ENCODE measurements around the gene SNAP25.

Gene SNAP25

DNA sequence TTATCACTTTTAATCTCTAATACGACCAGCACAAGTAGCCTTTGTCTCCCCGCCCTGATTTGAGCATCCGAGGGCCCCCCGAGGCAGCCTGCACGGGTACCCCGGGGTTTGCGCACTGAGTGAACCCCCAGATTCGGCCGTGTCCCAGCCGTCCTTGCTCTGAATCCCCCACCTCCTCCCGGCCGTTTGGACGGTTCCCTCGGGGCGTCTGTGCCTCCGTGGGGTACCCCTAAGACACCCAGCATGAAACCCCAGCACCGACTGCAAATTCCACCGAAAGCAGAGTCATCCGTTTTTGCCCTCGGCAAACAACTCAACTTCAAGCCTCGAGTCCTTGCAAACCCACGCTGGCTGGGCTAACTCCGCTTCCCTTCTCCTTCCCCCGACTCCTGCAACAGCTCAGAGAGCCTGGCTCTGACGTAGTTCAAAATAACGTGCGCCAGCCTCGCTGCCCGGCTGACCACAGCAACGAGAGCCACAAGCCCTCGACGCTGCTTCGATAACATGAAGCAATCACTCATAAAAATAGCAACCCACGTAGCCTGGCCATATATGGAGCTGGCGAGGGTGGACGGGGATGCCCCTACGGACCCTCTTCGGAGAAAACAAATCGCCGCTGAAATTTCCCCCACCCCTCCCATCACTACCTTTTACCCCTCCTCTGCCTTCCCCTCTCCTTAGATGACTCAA is 764 bp upstream of the SNAP25 start:
- DNase-seq: peak; percentile 9 to 17

DNA sequence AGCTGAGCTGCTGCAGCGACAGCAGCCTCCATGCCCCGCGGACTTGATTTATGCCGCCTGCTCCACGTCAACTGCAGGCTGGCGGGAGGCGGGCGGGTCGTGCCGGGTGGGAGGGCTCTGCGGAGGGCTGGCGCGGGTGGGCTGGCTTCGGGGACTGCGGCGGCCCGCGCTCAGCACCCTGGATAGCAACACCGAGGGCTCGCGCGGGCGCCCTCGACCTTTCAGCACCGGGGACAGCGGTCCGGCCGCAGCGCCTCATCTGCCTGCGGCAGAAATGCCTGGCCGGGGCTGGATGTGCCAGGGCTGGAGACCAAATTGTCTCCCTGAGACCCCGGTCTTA is 792 bp downstream of the SNAP25 start:
- peak; percentile 64 to 67 for DNase-seq

GRCh38 chr20:10219993-10220750 is 1.5 kb downstream of the SNAP25 start:
- DNase-seq: no peak

DNA sequence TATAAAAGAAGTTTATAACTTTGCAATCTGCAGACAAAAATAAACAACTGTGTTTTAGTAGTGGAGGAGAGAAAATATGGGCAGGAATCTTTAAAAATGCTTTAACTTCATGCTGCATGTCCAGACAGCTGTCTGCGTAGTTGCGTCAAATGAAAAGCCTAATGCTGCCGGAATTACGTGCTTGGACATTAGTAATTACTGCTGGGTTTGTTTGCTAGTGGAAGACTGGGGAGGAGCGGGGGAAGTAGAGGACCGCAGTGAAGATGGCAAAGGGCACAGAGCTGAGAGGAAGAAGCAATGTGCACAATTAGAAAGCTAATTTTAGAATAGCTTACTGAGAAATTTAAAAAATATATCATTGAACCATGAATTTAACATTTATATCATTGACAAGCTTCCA is 2.4 kb downstream of the SNAP25 start:
- DNase-seq: no peak

DNA sequence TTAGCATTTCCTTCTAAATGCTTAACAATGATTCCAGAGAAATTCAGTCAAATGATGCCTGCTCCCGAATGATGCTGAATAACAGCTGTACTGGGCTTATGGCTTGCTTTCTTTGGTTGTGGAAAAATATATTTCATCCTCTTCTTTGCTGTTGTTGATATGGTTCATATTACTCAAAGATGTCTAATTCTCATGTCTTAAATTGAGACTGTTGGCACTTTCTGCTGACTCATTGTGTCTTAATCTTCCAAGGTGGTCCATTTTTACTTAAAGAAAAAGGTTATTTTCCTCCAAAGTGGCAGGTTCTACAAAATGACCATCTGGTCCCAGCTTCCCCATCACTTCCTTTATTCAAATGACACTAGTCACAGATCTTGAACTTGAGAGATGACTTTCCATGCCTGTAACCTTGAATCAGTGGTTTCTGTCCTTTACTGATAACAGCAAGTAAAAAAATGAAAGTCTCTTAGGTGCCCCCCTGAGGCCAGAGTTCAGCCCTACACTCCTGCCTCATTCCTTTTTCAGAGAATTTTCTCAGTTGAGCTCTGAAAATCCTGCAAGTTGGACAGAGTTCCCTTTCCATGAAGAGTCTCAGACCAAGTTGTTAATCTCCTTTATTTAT is 6.9 kb downstream of the SNAP25 start:
- no peak for DNase-seq

DNA sequence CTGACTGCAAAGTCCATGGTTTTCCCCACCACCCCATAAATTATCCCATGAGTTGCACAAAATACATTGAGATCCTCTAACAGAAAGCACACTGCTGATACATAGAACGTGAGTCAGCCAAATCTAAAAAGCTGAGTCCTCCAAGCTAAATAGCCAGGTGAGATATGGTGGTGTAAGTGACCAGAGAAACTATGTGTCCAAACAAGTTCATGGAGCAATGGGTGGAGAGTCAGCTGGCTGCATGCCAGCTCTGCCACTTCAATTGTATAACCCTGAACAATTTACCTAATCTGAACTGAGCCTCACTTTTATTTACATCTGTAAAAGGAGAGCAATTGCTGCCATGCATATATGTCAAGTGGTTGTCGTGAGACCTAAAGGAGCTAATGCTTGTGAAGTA is 9.7 kb downstream of the SNAP25 start:
- DNase-seq: no peak

- DNase-seq: no peak
Observed at GRCh38 chr20:10231290-10231689, 12.7 kb downstream of the SNAP25 start.

GRCh38 chr20:10236540-10237533 is 18.2 kb downstream of the SNAP25 start:
- DNase-seq: no peak

- DNase-seq: no peak
Observed at GRCh38 chr20:10239954-10240353, 21.3 kb downstream of the SNAP25 start.

DNA sequence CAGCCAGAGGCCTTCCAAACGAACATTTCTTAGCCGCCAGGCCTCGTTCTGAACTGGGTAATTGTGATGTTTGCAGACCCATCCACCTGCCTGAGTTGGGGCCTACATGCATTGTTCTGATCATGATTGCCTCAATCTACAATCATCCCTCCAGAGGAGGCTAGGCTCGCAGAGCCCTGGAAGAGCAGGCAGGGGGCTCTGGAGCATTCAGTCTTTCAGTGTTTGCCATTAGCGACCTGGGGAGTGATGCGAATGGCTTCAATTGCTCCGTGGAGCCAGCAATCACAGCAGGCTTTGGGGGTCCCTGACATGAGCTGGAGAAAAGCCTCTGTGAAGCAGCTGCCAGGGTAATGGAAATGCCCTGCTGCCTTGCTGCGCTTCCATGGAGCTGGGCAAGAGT is 22.0 kb downstream of the SNAP25 start:
- no peak for DNase-seq

DNA sequence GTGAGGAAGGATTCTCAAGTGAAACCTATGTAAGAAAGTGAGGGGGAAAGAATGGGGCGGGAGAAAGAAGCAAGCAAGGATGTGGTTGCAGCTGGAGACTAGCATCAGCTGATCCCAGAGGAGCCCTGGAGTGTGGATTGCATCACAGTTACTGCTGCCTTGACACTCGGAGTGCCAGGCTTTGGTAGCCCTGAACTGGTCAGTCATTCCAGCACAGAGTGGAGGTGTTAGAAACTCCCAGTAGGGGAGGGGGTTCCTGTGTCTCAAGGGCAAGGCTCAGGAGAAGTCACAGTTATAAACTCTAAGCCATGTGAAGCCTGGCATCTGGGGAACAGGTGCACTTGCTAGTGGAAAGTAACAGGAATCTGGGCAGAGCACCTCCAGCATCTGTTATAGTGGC is 23.5 kb downstream of the SNAP25 start:
- DNase-seq: no peak

- no peak for DNase-seq
Observed at GRCh38 chr20:10247440-10247839, 28.8 kb downstream of the SNAP25 start.

DNA sequence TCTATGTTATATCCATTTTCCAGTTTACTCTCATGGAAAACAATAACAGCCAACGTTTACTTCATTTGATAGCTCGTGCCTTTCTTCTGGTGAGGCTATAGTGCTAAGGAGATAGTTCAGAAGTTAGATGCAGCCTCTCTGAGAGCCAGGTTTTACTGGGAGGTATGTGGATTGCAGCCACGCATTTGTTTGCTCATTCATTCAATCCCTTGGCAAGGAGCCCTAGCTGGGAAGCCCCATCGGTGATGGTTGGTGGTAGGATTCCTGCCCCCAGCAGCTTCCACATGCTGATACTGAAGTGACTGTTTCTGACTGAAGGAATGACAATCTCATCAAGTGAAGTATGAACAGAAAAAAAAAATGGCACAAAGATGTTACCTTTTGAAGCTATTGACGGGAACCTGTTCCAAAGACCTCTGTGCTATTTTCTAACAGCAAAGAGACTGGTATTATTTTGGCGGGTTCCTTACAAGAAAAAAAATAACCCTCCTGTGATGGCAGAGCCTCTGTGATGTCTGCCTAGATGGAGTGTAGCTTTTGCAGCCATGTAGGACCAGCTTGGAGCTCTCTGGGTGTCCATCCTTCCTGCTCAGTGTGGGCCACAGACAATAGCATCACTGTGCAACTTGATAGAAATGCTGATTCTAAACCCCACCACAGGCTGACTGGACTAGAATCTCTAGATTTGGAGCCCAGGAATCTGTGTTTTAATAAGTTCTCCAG is 30.6 kb downstream of the SNAP25 start:
- no peak for DNase-seq

GRCh38 chr20:10249822-10250221 is 31.2 kb downstream of the SNAP25 start:
- DNase-seq: no peak

DNA sequence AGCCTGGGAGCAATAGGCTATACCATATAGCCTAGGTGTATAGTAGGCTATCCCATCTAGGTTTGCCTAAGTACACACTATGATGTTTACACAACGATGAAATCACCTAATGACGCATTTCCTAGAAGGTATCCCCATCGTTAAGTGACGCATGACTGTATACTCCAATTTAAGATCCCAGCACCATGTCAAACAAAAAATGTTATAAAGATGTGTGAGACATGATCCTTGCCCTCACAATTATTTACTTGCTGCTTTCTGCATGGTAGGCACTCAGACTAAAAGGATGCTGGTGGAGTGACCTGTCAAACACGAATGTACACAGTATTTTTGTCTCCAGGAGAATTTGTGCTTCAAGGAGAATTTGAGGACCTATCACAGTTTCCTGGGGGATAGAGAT is 32.3 kb downstream of the SNAP25 start:
- no peak for DNase-seq

DNA sequence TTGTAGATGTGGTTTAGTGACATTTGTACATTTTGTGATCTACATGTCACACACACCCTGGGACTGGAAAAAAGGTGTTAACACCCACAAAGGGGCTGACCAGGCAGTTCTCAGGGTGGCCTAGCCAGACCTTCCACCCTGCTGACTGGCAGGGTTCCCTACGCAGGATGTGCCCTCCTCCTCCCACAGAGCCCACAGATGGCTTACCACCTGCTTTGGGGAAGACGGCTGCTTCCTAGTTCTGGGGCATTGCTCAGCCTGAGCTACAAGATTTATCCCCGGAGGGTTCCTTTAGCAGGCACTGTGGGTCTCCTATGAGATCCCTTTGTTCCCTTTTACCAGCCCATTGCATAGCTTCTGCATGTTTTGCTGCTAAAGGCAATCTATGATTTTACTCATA is 35.1 kb downstream of the SNAP25 start:
- no peak for DNase-seq

- DNase-seq: no peak
Observed at GRCh38 chr20:10255846-10256245, 37.2 kb downstream of the SNAP25 start.

DNA sequence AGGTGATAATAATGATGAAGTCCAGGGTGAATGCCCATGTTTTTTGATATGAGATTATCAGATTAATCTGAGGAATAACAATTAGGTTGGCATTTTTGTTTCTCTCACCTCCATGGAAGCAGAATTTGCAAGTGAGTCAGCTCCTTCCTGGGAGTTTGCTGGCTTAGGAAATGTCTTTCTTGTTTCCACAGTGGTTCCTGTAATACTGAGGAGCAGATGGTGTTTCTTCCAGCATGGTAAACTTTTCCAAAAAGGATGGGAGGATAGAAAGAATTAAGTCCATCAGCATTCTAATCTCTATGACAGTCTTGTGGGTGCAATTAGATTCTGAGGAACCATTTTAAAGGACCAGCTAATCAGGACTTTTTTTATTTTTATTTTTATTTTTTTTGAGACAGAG is 40.5 kb downstream of the SNAP25 start:
- DNase-seq: no peak

DNA sequence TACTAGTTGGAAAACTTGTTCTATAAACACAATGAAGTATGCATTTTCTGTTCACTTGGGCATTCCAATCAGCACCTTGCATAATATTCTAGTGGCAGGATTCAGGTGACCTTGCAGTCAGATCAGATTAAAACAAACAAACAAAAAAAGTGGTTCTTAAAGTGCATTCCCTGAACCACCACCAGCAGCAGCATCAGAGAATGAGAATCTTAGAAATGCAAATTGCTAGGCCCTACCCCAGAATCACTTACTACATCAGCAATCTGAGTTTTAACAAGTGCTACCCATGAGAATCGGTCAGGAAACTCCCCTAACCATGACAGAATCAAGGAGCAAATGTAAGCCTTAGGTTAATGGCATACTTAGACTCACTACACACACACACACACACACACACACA is 41.7 kb downstream of the SNAP25 start:
- no peak for DNase-seq

DNA sequence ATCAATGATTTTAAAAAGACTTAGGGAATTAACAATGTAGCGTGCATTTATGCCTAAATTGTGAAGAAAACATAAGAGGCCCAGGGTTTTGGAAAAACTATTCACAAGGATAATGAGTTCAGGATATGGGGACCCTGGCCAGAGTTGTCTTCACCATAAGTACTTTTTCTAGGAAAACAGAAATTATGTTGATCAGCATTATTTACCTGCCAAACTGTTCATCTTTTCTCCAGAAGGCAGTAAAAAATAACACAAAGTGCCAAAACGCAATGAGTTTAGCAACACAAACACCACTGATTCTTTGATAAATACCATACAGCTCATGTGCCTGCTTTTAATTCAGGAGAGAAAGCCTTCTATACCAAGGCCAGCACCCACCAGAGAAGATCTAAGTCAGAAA is 43.1 kb downstream of the SNAP25 start:
- no peak for DNase-seq

DNA sequence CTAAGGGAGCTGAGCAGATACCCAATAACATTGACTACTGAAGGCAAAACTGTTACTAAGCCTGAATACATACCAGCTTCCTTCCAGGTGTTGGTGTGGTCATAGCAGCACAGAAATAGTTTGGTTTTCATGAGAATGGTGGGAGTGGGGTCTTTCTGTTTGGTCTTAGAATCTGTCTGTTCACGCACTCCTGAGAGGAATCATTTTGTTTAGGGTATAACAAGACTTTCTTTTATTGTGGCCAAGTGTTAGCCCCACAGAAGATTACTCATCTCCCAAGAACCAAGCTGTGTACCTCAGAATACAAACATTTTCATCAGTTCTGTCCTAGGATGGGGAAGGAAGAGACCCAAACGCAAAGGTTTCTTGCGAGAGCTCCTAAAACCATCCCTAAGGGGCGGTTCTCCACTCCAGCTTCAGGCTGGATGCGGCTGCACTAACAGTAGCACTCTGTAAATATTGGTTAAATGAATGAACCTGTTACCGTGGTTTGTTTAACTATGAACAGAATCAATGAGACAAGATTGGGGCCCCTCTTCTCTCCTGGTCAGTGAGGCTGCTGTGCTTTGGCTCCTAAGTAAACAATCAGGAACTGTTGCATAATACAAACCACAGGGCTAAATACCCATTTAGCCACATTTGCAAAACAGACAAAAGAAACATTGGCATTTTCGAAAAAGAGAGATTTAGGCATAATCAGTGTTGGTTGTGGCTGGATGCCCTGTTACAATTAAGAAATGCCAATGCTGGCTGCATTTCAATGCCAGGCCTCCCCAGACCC is 44.9 kb downstream of the SNAP25 start:
- no peak for DNase-seq

- DNase-seq: no peak
Observed at GRCh38 chr20:10264166-10264558, 45.5 kb downstream of the SNAP25 start.

Data from stimulated activated CD4-positive, alpha-beta T cell treated with anti-CD3 and anti-CD28 coated beads, Interleukin-2, amount 100 ng/mL, for 24 hours (primary cell).